Activated CD8-positive, alpha-beta T cell treated with anti-CD3 and anti-CD28 coated beads for 36 hours (primary cell): ENCODE data around the gene DTX3L. TPM values are rescaled to one million over a fixed set of nuclear protein-coding genes. Genes with fewer than 3 reads are reported as not detected.

Experiments used
- ATAC-seq: fragments of 200-7000 bp; cut with Tn5 transposase; one replicate; pipeline ENCODE4 v1.10.0; 2021; ENCODE audit warnings: mild to moderate bottlenecking, moderate library complexity
- CTCF ChIA-PET: fragments of 350-600 bp; sonication (Branson Sonifier 250); formaldehyde crosslinking; loops from one replicate; lab custom pipeline; 2021; ENCODE audit warnings: antibody characterized with exemption; lab: Charles Lee
- POLR2A ChIA-PET: fragments of 350-600 bp; sonication (Branson Sonifier 250); formaldehyde crosslinking; loops from one replicate; lab custom pipeline; 2021; ENCODE audit warnings: antibody characterized with exemption; lab: Charles Lee
- DNase-seq: peaks from one replicate; pipeline ENCODE4 v3.0.0-alpha.2; 2020
- H3K27ac Mint-ChIP-seq: one replicate; pipeline ENCODE4 v1.8.0; 2021; ENCODE audit warnings: mild to moderate bottlenecking, mixed read lengths
- H3K27me3 Mint-ChIP-seq: one replicate; pipeline ENCODE4 v1.8.0; 2021; ENCODE audit warnings: mixed read lengths
- H3K36me3 Mint-ChIP-seq: one replicate; pipeline ENCODE4 v1.8.0; 2021; ENCODE audit warnings: low read depth, mixed read lengths
- H3K4me1 Mint-ChIP-seq: one replicate; pipeline ENCODE4 v1.8.0; 2021; ENCODE audit warnings: low read depth, mixed read lengths
- H3K4me3 Mint-ChIP-seq: one replicate; pipeline ENCODE4 v1.8.0; 2021; ENCODE audit warnings: mild to moderate bottlenecking, moderate library complexity, mixed read lengths
- H3K9me3 Mint-ChIP-seq: one replicate; pipeline ENCODE4 v1.8.0; 2021; ENCODE audit warnings: mixed read lengths
- CTCF ChIP-seq: fragments of 200-600 bp; IDR thresholded peaks from one replicate; pipeline ENCODE4 v1.8.0; 2022; ENCODE audit warnings: antibody characterized with exemption, mild to moderate bottlenecking
- intact Hi-C: fragments of 100-400 bp; cut with micrococcal nuclease; formaldehyde crosslinking; loops from one replicate; pipeline ENCODE4 v1.10.0; 2022
- total RNA-seq, 2 experiments: library from RNA; stranded (reverse); gene quantifications; one replicate each; pipeline ENCODE4 v1.2.3, GENCODE V29; 2021

DTX3L gene
- total RNA-seq, result 10 to 100 TPM; 22.1 to 25.9 TPM

- H3K27ac Mint-ChIP-seq, result peak within 1 kb of the TSS; percentile 90
- intact Hi-C loops, result no loop called here
- POLR2A ChIA-PET, result interaction anchor here (0.6 to 3.6 kb wide), 20 partner anchors 8 to 230 kb away, joined by 3 to 33 read pairs (median 4); partner anchors contain the start of genes HSPBAP1, KPNA1, PARP14 and WDR5B
- H3K36me3 Mint-ChIP-seq, result peaks cover 41% of the 10 kb centered on the region
- TF ChIP-seq CTCF, result no peak
- DNase-seq (peak; percentile 78), ATAC-seq (peak; percentile 81)
- peak within 1 kb of the TSS; percentile 76 for H3K4me3 Mint-ChIP-seq
- CTCF ChIA-PET, result interaction anchor here (0.9 to 11.8 kb wide), 4 partner anchors 10 to 182 kb away, joined by 3 to 244 read pairs (median 4); partner anchors contain the start of genes MIX23 and PARP14
- peaks cover 58% of the 10 kb centered on the region for H3K4me1 Mint-ChIP-seq
- no peaks in the 10 kb centered on the region for H3K9me3 Mint-ChIP-seq
- no peaks in the 10 kb centered on the region for H3K27me3 Mint-ChIP-seq
Observed at GRCh38 chr3:122564155-122564912, at the start of gene DTX3L, which contains the start of gene PARP9. Gene DTX3L, plus strand, starts transcription at chr3:122564338. Its CDS starts 89 bp downstream, at chr3:122564427. Gene PARP9, minus strand, starts transcription at chr3:122564300. Its CDS starts 4,680 bp downstream, at chr3:122559620.

- H3K36me3 Mint-ChIP-seq, result peaks cover 11% of the 10 kb centered on the region
- ChIA-PET CTCF (interaction anchor here (0.7 to 2.8 kb wide), 4 partner anchors 18 to 165 kb away, joined by 4 to 10 read pairs (median 5); partner anchors contain the start of gene PARP14), POLR2A (interaction anchor here (0.6 to 2.3 kb wide), 9 partner anchors 10 to 82 kb away, joined by 3 to 10 read pairs (median 3); partner anchors contain the start of genes DTX3L and PARP9)
- H3K9me3 Mint-ChIP-seq, result peaks cover 2% of the 10 kb centered on the region
- ATAC-seq, result peak; percentile 3
- TF ChIP-seq CTCF, result no peak
- no peaks in the 10 kb centered on the region for H3K27me3 Mint-ChIP-seq
- intact Hi-C loops, result no loop called here
- H3K4me1 Mint-ChIP-seq, result peaks cover 27% of the 10 kb centered on the region
- peak overlapping the region; percentile 78 for H3K4me3 Mint-ChIP-seq
- no peak for DNase-seq
- H3K27ac Mint-ChIP-seq, result peak overlapping the region; percentile 86
Observed at GRCh38 chr3:122515020-122515468, 49.1 kb upstream of the DTX3L start.

- Mint-ChIP-seq H3K4me1 (peaks cover 24% of the 10 kb centered on the region), H3K9me3 (no peaks in the 10 kb centered on the region), H3K27ac (no peak overlapping the region), H3K27me3 (peaks cover 1% of the 10 kb centered on the region), H3K4me3 (peak overlapping the region; percentile 7), H3K36me3 (peaks cover 9% of the 10 kb centered on the region)
- intact Hi-C loops, result no loop called here
- no peak for TF ChIP-seq CTCF
- ChIA-PET POLR2A (interaction anchor here (0.9 to 1.4 kb wide), 3 partner anchors 10 to 165 kb away, joined by 3 read pairs; partner anchors contain the start of gene PARP14), CTCF (interaction anchor here (0.8 to 1.6 kb wide), 3 partner anchors 10 to 123 kb away, joined by 3 to 4 read pairs (median 3); no protein-coding TSS in a partner anchor)
- ATAC-seq (no peak), DNase-seq (no peak)
Observed at GRCh38 chr3:122515870-122516269, 48.3 kb upstream of the DTX3L start.

GRCh38 chr3:122516846-122517360 lies 47.2 kb upstream of the DTX3L start:
- H3K9me3 Mint-ChIP-seq, result no peaks in the 10 kb centered on the region
- peaks cover 13% of the 10 kb centered on the region for H3K4me1 Mint-ChIP-seq
- no peak for TF ChIP-seq CTCF
- ChIA-PET POLR2A (interaction anchor here (1.0 to 1.4 kb wide), 4 partner anchors 9 to 164 kb away, joined by 3 to 4 read pairs (median 3); partner anchors contain the start of gene PARP14), CTCF (interaction anchor here (0.8 to 1.6 kb wide), 4 partner anchors 11 to 124 kb away, joined by 3 to 4 read pairs (median 3); no protein-coding TSS in a partner anchor)
- no peak overlapping the region for H3K4me3 Mint-ChIP-seq
- H3K27me3 Mint-ChIP-seq, result peaks cover 2% of the 10 kb centered on the region
- H3K27ac Mint-ChIP-seq, result no peak overlapping the region
- intact Hi-C loops, result no loop called here
- DNase-seq (no peak), ATAC-seq (no peak)
- peaks cover 3% of the 10 kb centered on the region for H3K36me3 Mint-ChIP-seq
